NCI-H748 treated with DMSO at 0.1 percent for 48 hours (cell line): ENCODE results near the gene LAIR1.
"Not testable (repeated sequence)": the region's sequence is repeated elsewhere in the genome, so short reads cannot be mapped to it uniquely, and the experiment has no call there.

Experiments used
- DNase-seq: peaks from one replicate; lab custom pipeline; 2025; lab: John Stamatoyannopoulos, UW

LAIR1 gene

GRCh38 chr19:54376610-54377285, 12.0 kb upstream of the LAIR1 start:
- no peak for DNase-seq

GRCh38 chr19:54375181-54375938, 10.6 kb upstream of the LAIR1 start:
- DNase-seq = not testable (repeated sequence)

- DNase-seq = no peak
Observed at GRCh38 chr19:54373781-54374631, 9.3 kb upstream of the LAIR1 start.

- DNase-seq = not testable (repeated sequence)
Observed at GRCh38 chr19:54371453-54371852, 6.7 kb upstream of the LAIR1 start.

- not testable (repeated sequence) for DNase-seq
Observed at GRCh38 chr19:54370434-54370796, 5.7 kb upstream of the LAIR1 start.

GRCh38 chr19:54369688-54370433, 5.1 kb upstream of the LAIR1 start:
- not testable (repeated sequence) for DNase-seq

GRCh38 chr19:54369082-54369687, 4.5 kb upstream of the LAIR1 start:
- no peak for DNase-seq

- no peak for DNase-seq
Observed at GRCh38 chr19:54366811-54367210, 2.1 kb upstream of the LAIR1 start.

- DNase-seq = not testable (repeated sequence)
Observed at GRCh38 chr19:54365798-54366197, 1.1 kb upstream of the LAIR1 start.

GRCh38 chr19:54361680-54362422, 2.9 kb downstream of the LAIR1 start:
- DNase-seq = not testable (repeated sequence)

- DNase-seq = not testable (repeated sequence)
Observed at GRCh38 chr19:54359149-54359820, 5.4 kb downstream of the LAIR1 start.

GRCh38 chr19:54357381-54357780, 7.3 kb downstream of the LAIR1 start:
- DNase-seq = no peak

- DNase-seq = no peak
Observed at GRCh38 chr19:54356444-54357056, 8.2 kb downstream of the LAIR1 start.

GRCh38 chr19:54355675-54356074, 9.1 kb downstream of the LAIR1 start:
- DNase-seq = no peak

GRCh38 chr19:54354761-54355160, 10.0 kb downstream of the LAIR1 start:
- DNase-seq = no peak

GRCh38 chr19:54352546-54352945, 12.2 kb downstream of the LAIR1 start:
- no peak for DNase-seq

GRCh38 chr19:54352041-54352440, 12.7 kb downstream of the LAIR1 start:
- DNase-seq = no peak

GRCh38 chr19:54351474-54351873, 13.3 kb downstream of the LAIR1 start:
- DNase-seq = no peak

- DNase-seq = no peak
Observed at GRCh38 chr19:54345938-54346386, 18.8 kb downstream of the LAIR1 start.

- DNase-seq = no peak
Observed at GRCh38 chr19:54343868-54344267, 20.9 kb downstream of the LAIR1 start.
